HG02763 (cell line): ENCODE results near the gene CAPN5.

ENCODE experiments used
- ATAC-seq: cut with Tn5 transposase; IDR thresholded peaks from one replicate; pipeline ENCODE4 v1.9.1; 2021; ENCODE audit warnings: mild to moderate bottlenecking, moderate library complexity; ENCODE audit not compliant: unreplicated experiment

The CAPN5 gene

GRCh38 chr11:77129069-77129841, 62.5 kb downstream of the CAPN5 start:
- no peak for ATAC-seq

GRCh38 chr11:77129842-77130756, 63.3 kb downstream of the CAPN5 start:
- ATAC-seq = no peak

- no peak for ATAC-seq
Measured at GRCh38 chr11:77130763-77131513, 64.2 kb downstream of the CAPN5 start.

- ATAC-seq = no peak
Measured at GRCh38 chr11:77131560-77131959, 64.8 kb downstream of the CAPN5 start.

GRCh38 chr11:77135069-77135468, 68.3 kb downstream of the CAPN5 start:
- no peak for ATAC-seq

GRCh38 chr11:77136074-77136473, 69.3 kb downstream of the CAPN5 start:
- no peak for ATAC-seq

- ATAC-seq = no peak
Measured at GRCh38 chr11:77136784-77137420, 70.1 kb downstream of the CAPN5 start.

GRCh38 chr11:77137421-77137820, 70.7 kb downstream of the CAPN5 start:
- ATAC-seq = no peak

GRCh38 chr11:77138106-77138649, 71.4 kb downstream of the CAPN5 start:
- no peak for ATAC-seq

- ATAC-seq = no peak
Measured at GRCh38 chr11:77139201-77139600, 72.4 kb downstream of the CAPN5 start.

GRCh38 chr11:77140231-77140851, 73.6 kb downstream of the CAPN5 start:
- no peak for ATAC-seq

- ATAC-seq = no peak
Measured at GRCh38 chr11:77141034-77141433, 74.3 kb downstream of the CAPN5 start.

GRCh38 chr11:77141475-77141874, 74.7 kb downstream of the CAPN5 start:
- no peak for ATAC-seq

- ATAC-seq = no peak
Measured at GRCh38 chr11:77142091-77142975, 75.6 kb downstream of the CAPN5 start.

GRCh38 chr11:77143405-77144020, 76.7 kb downstream of the CAPN5 start:
- ATAC-seq = no peak

- no peak for ATAC-seq
Measured at GRCh38 chr11:77144196-77144856, 77.6 kb downstream of the CAPN5 start.

GRCh38 chr11:77144857-77145428, 78.2 kb downstream of the CAPN5 start:
- no peak for ATAC-seq
